Endothelial cell of umbilical vein (primary cell): ENCODE data around the gene RNF175.

Experiments used
- CTCF ChIP-seq, 2 donors: IDR thresholded peaks; 1 replicate in 1 of 2; 2 replicates in 1 of 2; pipeline ENCODE4 v1.5.1; 2011; ENCODE audit warnings: low read length in 2 of 2, mild to moderate bottlenecking in 2 of 2, moderate library complexity in 2 of 2, control low read depth in 1 of 2, inconsistent platforms in 1 of 2, low read depth in 1 of 2; ENCODE audit not compliant: insufficient read depth in 1 of 2; ENCODE audit errors: extremely low read depth in 1 of 2
- EZH2 ChIP-seq: IDR thresholded peaks from 2 replicates; pipeline ENCODE4 v1.6.1; 2012; ENCODE audit warnings: borderline replicate concordance, low read depth, mild to moderate bottlenecking, moderate library complexity, low read length, inconsistent platforms; ENCODE audit not compliant: severe bottlenecking
- GATA2 ChIP-seq: IDR thresholded peaks from 2 replicates; pipeline ENCODE4 v1.7.0; 2011; ENCODE audit warnings: low read depth, mild to moderate bottlenecking, moderate library complexity, mixed read lengths, low read length; ENCODE audit not compliant: insufficient read length, insufficient read depth
- POLR2A ChIP-seq: IDR thresholded peaks from 2 replicates; pipeline ENCODE4 v1.6.1; 2012; ENCODE audit warnings: low read depth, mild to moderate bottlenecking, control low read depth, low read length
- POLR2AphosphoS5 ChIP-seq: IDR thresholded peaks from 2 replicates; pipeline ENCODE4 v1.6.1; 2012; ENCODE audit warnings: low read depth, mild to moderate bottlenecking, control low read depth, low read length, moderate library complexity; ENCODE audit not compliant: insufficient read depth

GRCh38 chr4:153776601-153777000 is 16.8 kb upstream of the RNF175 start:
- TF ChIP-seq POLR2A (no peak), POLR2AphosphoS5 (no peak), CTCF (IDR thresholded peaks at IDR 0.05; ENCODE audit: extremely low read depth in 1 of 2, insufficient read depth in 1 of 2, low read depth in 1 of 2, low read length in 2 of 2) (no peak), EZH2 (no peak), GATA2 (no peak)
